HG03520 (cell line): ENCODE measurements around the gene PHLDB1.
"Not testable (repeated sequence)": the region's sequence is repeated elsewhere in the genome, so short reads cannot be mapped to it uniquely, and the experiment has no call there.

ENCODE experiments used
- ATAC-seq: cut with Tn5 transposase; IDR thresholded peaks from one replicate; pipeline ENCODE4 v1.9.1; 2021; ENCODE audit warnings: mild to moderate bottlenecking, moderate library complexity; ENCODE audit not compliant: unreplicated experiment

The PHLDB1 gene

DNA sequence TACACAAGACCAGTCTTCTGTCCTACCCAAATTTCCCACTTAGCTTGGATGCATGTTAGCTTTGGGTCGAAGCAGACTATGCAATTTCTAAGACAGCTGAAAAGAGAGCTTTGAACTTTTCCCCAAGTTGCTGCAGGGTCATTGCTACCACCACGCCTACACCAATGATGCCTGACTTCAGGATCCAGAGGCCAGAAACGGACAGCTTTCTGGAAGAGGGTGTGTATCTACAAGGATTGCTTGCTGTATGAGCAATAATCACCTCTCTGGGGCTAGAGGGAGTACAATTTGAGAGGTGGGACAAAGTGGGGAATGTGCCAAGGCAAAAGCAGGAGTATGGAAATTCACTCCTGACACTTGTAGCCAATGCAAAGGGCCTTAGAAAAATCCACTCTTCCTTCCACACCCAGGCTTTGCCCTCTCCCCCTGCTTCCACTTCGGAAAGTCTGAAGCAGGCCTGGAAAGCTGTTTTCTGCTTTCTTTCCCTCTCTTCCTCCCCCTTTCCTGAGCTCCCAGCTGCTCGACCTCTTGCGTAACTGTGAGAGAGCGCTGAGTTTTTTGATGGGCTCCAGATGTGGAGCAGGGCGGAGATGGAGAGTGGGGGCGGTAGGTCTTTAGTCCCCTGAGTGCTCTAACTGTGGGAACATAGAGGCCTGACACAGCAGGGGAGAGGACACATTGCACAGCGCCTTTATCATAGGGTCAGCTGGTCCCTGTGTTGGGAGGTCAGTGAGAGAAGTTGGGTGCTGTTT, 2.1 kb upstream of the PHLDB1 start:
- no peak for ATAC-seq

DNA sequence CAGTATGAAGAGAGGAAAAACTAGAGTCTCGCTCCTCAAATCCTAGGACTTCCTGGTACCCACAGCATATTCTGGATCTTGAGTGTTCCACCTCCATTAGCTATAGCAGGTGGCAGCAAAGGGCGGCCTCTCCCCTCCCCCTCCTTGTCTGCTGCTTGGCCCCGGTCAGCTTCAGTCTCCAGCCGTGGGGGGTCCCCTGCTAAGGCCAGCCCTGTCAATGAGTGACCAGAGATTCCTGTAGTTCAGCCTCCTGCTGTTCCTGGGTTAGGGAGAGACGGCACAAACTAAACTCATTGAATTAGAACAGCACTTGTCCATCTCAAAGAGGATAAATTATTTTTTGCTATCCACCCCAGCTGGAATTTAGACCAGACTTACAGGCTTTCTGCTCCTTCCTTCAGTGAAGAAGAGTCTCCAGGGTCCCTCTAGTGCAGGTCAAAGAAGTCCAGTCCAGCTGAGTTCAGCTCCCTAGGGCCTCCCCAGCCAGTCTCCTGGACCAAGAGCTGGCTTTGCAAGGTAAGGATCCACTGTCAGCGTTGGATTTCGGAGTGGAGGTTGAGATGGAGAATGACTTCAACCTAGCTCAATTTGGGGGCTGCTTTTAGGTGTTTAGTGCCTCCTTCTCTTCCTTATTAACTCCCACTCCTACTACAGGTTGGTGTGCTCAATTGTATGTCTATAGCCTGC, 1.1 kb upstream of the PHLDB1 start:
- ATAC-seq = no peak

DNA sequence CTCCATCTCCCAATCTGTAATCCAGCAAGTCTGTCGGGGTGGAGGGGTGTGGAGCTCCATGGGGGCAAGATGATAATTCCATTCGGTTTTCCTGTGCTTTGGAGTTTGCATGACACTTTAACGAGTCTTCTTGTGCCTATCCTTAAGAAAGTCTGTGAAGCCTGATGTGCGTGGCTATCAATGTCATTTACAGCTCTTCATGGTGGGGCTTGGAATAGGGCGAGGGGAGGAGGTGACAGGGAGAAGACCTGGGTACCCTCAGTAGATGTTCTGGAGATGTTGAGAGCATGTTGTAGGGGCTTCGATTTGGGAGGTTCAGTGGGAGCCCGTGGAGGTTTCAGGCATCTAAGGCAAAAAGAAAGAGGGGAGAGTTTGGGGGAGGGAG, 579 bp upstream of the PHLDB1 start:
- no peak for ATAC-seq

DNA sequence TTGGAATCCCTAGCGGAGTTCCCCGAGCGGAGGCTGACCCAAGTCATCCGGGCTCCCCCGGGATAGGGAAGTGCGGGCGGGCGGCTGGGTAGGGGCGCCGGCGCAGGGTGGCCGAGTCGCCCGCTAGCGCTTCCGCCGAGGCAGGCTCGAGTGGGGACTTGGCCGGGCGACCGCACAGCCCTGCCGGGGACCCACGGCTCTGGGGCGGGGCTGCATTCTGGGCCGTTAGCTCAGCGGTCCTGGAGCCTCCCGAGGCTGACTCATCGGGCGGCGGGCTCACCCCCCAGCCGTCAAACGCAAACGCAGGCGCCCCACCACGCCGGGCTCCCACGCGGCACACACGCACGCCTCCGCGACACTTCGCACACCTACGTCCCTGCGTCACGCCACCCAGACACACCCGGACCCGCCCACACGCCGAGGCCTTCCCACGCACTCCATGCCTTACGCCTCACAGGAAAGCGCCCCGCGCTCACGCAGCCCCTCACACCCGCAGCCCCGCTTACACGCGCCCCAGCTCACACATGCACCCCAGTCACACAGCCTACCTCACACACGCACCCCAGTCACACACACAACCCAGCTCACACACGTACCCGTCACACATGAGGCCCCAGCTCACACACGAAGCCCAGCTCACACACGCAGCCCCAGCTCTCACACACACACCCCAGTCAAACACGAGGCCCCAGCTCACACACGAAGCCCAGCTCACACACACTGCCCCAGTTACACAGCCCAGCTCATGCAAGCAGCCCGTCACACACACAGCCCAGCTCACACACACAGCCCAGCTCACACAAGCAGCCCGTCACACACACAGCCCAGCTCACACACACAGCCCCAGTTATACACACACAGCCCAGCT, 1.2 kb downstream of the PHLDB1 start:
- ATAC-seq = no peak

DNA sequence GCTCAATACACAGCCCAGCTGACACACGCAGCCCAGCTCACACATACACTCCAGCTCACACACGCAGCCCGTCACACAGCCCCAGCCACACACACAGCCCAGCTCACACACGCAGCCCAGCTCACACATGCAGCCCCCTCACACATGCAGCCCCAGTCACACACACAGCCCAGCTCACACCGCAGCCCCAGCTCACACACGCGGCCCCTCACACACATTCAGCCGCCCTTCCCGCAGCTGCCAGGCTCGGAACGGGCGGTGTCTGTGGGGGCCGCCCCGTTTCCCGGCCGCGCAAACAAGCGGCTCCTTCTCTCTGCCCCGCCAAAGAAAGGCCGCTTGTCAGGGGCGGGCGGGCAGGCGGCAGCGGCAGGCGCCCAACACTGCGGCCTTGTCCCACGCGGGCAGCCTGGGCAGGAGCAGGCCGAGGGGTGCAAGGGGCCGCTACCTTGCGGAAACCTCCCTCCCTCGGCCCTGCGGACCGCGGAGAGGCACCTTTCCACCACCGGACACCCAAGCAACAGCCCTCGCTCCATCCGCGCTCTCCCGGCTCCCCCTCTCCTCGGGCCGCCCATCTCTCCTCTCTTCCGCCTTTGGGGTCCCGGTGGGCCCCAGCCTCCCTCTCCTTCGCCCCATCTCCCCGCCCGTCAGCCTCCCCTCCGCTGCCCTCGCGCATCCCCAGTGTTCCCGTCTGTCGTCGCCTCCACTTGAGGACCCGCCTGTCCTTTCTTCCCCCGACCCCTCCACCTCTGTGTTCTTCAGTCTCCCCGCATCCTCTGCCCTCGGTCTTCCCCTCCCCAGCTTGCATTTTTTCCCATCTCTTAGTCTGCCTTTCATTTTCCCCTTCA, 2.2 kb downstream of the PHLDB1 start:
- ATAC-seq = no peak

DNA sequence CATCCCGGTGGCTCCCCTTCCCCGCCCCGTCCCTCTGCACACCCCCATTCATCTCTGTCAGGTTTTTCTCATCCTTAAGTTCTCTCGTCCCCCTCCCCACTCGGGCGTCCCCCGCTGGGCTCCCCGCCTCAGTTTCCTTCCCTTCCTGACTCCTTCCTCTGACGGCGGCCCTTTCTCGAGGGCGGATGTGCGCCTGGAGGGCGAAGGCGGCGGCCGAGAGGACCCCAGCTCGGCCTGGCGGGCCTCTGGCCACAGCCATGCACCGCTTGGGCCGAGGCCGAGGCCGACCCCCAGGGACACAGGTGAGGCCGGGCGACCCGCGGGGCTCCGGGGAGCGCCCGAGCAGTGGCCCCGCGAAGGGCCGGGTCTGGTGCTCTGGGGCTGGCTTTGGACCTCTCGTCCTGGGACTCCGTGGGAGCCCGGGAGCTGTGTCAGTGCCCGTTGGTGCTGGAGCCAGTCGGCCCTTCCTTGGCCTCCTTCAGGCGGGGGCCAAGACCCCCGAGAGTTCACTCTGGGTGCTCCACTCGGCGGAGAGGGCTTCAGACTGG, 2.9 kb downstream of the PHLDB1 start:
- no peak for ATAC-seq

DNA sequence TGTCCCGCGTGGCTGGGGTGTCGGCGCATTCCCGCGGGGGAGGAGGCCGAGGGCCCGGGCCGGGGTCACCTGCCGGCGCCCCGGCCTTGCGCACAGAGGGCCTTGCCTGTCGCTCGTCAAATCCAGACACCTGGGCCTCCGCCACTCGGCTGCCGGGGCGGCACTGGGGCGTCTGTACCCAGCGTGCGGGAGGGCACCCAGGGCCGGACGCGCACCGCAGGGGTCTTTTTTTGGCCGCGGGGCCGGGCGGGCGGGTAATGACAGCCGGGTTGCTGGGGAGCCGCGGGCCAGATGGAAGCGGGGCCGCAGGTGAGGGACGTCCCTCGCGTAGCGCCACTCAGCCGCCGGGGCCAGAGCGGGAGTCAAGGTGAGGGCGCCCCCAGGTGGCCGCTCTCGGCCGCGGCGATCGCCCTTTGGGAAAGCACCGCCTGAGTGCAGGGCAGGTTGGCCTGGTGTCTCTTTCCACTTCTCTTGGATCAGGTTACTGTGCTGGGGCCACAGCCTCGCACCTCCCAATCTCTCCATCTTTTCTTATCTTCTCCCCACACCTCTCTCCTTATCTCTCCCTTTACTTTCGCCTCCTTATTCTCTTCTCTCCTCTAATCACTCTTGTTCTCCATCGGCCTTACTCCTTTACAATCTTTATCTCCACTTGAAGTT, 3.5 kb downstream of the PHLDB1 start:
- no peak for ATAC-seq

DNA sequence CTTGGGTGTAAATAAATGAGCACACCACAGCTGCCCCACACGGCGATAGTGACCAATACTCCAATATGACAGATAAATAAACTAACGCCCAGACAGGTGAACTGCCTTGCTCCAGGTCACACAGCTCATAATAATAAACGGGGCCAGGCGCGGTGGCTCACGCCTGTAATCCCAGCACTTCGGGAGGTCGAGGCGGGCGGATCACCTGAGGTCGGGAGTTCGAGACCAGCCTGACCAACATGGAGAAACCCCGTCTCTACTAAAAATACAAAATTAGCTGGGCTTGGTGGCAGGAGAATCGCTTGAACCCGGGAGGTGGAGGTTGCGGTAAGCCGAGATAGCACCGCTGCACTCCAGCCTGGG, 4.0 kb downstream of the PHLDB1 start:
- ATAC-seq = not testable (repeated sequence)

DNA sequence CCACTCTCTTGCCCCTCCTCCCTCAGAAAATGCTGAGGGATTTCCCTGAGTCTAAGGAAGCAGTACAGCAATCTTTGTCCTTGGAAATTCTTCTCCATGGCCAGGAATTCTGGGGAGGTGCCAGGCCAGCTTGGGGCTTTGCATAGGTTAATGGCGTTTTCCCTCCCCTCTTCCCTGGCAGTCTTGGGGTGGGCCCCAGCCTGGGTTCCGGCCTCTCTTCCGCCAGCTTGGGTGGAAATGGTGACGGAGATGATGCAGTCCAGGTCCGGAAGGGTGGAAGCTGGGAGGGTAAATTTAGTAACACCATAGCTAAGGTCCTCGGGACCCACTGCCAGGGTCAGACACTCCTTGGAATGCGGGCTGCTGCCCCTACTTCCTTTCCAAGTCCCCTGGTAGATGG, 5.0 kb downstream of the PHLDB1 start:
- ATAC-seq = no peak

DNA sequence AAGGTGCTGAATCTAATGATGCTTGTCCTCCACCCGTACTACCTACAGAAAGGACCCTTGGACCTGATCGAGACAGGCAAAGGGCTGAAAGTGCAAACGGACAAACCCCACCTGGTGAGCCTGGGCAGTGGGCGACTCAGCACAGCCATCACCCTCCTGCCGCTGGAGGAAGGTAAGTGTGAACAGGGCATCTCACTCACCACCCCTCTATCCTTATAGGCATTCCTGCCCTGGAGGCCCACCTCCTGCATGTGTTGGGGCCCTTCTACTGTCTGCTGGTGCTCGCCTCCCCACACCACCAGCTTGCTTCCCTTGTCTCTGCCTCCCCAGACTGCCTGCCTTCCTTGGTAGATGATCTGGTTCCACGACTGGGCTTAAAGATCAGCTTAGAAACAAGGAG, 7.1 kb downstream of the PHLDB1 start:
- ATAC-seq = no peak

DNA sequence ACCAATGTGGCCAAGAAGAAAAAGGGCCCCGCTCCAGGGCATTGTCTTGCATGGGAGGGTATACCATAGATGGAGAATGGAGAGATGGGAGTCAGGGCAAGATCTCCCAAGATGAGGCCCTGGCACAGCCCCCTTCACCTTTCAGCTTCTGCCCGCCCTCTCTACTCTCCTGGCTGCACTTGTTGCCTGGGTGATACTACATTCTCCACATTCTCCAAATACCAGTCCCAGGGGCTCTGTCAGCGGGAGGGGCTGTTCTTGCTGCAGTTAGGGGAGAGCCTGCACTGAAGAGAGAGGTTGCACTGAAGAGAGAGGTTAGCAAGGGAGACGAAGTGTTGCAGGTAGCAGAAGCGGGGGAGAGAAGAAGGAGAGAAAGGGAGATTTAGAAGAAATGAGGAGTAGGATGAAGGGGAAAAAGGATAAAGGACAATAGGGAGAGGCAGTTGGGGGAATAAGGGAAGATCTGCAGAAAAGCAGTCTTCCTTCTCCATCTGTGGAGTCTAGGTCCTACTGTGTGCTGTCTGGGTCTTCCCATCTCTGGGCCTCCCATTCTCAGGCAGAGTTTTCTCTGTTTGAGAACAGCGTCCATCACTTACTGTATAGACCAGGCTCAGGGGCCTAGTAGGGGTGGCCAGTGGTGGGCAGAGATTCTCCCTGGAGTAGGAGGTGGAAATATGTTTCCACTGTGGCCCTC, 8.0 kb downstream of the PHLDB1 start:
- ATAC-seq = no peak

DNA sequence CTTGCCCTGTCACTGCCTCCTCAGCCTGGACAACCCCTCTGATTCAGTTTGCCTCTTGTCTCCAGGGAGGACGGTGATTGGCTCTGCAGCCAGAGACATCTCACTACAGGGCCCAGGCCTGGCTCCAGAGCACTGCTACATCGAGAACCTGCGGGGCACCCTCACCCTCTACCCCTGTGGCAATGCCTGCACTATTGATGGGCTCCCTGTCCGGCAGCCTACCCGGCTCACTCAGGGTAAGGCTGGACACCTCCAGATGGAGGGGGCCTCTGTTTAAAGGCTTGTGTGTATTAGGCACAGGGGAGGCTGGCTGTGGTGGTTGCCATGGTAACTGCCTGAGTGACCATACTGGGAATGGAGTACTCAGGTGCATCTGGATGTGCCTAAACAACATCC, 8.6 kb downstream of the PHLDB1 start:
- no peak for ATAC-seq

DNA sequence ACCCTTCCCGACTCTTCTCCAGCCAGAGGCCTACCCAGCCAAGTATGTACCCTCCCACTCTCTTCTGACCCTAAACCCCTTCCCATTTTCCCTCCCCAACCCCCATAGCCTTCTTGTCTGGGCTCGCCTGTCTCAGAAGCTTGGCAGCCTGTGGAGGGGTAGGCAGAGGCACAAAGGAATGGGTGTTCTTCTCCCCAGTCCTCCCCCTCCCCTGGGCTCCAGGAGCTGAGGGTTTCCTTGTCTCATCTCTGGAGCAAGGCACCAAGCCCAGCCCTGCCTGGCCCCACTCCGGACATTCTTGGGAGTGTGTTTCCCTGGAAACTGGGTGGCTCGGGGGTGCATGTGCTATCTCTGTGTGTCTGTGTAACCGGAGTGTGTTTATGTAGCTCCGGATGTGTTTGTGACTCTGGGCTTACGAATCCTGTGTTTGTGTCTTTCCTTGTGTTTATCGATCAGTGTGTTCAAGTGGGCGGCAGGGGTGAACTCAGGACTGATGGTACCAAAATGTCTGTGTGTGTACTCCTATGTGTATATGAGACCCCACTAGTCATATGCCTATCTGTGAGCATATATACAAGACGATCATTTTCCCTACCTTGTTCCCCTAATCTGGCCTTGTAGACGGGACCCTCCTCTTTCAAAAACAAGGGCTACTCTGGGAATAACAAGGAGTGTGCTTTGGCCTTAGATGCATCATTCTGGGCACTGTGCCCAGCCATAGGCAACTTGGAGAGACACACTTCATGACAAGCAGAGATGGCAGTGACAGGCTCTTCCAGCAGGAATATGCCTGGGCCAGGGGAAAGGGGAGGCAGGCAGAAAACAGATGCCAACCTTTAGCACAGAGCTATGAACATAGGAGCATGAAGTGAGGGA, 10.9 kb downstream of the PHLDB1 start:
- ATAC-seq = no peak

DNA sequence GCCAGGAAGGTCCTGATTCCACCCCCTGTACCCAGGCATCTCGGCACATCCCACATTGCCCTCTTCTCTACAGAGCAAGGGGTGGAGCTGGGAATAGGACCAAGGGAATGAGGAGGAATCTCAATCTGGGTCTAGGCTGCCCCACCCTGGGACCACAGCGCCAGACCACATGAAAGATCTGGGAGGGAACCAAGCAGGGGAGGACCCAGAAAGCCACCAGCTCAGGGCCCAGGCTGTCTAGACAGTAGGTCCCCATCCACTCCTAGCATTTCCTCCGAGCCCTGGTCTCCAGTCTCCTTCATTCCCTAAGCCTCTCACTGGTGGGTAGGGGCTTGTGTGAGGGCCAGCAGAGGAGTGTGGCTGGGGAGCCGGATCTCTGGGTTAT, 11.6 kb downstream of the PHLDB1 start:
- no peak for ATAC-seq

DNA sequence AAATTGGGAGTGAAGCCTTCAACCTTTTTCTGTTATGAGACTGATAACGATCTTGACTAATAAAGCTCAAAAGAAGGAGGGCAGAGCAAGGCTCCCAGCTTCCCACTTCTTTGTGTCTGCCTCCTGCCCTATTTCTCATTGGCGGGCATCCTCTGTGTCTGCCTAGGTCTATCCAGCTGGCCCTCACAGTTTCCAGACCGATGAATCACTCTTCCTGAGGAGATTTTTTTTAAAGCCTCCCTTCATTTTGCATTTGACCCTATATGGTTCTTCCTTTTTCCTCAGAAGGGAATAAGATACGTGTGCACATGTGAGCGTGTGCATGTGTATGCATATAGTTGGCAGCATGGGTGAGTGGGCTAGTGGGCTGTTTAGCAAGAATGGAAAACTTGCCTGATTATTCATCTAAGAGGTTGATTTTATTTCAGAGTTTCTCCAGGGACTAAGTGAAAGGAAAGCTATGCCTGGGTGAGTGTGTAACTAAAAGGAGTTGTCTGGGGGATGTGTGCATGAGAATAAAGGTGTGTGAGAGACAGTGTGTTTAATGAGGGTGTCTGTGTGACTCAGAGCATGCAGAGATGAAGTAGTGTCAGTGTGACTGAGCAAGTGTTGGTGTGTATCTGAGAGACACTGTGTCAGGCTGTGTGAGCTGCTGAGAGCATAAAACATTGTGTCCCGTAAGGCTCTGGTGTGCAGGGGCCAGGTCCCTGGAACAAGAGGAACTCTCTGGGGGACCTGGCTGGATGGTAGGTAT, 12.2 kb downstream of the PHLDB1 start:
- ATAC-seq = no peak

DNA sequence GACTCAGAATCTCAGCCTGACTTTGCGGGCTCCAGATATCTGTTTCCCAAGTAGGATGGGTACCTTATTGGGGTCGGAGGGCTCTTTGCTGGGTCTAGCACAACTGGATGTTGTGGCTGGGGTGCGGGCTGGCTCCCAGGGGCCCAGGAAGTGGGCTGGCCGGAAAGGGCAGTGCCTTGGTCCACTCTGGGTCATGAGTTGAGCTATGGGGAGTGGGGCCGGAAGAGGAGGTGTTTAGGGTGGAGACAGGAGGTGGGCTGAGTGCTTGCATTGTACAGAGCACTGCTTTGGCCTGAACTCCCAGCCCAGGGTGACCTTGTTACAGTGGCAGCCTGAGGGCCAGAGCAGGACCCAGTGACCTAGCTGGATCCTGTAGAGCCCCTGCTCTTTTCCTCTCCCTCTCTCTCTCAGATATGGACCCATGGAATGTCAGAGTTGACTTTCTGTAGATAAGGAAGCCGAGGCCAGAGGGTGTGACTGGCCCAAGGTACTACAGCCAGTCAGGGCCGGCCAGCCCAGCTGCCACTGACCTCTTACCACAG, 13.2 kb downstream of the PHLDB1 start:
- ATAC-seq = no peak

DNA sequence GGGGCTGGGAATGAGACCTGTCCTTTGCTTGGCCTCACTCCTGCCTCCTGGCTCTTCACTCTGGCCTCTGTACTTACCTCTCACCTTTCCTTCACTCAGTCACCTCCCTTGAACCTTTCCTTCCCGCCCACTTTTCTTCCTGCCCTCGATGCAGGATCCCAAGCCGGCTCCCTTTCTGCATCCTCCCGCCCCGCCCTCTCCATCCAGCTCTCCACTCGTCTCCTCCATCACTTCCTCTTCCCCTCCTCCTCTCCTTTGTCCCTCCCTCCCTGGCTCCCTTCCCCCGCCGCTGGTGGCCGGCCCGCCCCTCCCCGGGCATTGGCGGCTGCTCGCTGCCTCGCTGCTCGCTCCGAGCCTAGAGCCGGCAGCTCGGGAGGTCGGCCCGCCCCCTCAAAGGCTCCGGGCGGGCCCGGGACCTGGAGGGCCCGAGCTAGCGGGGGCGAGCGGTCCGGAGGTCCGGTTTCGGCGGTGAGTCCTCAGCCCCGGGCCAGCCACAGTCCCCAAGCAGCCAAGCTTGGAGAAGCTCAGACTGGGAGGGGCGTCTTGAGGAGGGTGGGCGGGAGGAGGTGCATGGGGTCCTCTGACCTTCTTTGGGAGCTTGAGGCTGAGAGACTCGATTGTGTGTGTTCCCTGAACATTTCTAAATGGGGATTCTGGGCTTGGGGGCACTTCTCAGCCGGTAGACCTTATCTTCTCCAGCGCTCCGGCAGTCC, 13.8 kb downstream of the PHLDB1 start:
- no peak for ATAC-seq
